Measurements from ENCODE around the gene RNF208.

The RNF208 gene

DNA sequence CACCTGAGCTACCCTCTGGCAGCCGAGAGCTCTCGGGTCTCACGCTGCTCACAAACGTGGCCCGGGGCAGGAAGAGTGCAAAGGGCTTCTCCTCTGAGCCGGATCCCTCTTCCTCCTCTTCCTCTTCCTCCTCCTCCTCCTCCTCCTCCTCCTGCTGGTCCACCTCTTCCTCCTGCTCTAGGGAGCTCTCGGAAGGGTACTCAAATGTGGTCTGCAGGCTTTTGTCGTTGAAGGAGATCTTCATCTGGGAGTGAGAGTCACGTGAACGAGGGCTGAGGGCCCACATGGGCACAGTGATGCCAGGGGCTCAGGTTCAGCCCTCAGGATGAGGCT, 29.6 kb downstream of the RNF208 start:
- DNase-seq (ENCODE audit: low read depth in 2 of 2) = no peak

GRCh38 chr9:137191691-137192447, 30.2 kb downstream of the RNF208 start:
- no peak for DNase-seq (ENCODE audit: low read depth in 2 of 2)

DNA sequence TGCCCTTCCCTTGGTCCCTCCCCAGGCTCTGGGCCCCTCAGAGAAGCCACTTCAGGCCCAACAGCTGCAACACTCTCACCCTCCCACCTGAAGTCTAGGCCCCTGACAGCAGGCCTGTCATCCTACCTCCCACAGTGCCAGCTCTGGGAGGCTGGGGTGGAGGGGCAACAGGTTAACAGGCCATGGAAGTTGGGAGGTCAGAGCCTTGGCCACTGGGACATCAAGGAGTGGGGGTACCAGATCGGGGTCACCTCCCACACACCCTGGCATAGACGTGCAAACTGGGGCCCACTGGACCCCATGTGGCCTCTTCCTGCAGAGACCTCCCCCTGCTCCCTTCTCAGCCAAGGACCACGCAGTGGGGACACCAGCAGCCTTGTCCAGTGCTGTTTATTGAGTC, 30.8 kb downstream of the RNF208 start:
- DNase-seq (ENCODE audit: low read depth in 2 of 2) = no peak

GRCh38 chr9:137190315-137190856, 31.7 kb downstream of the RNF208 start:
- DNase-seq (ENCODE audit: low read depth in 2 of 2) = no peak

GRCh38 chr9:137189297-137190295, 32.4 kb downstream of the RNF208 start:
- no peak for DNase-seq (ENCODE audit: low read depth in 2 of 2)

GRCh38 chr9:137188490-137189296, 33.3 kb downstream of the RNF208 start, which contains the start of the genes ANAPC2 and SSNA1:
Gene ANAPC2, minus strand, starts transcription at chr9:137188560. Its CDS starts 28 bp downstream, at chr9:137188532.
Gene SSNA1, plus strand, starts transcription at chr9:137188676. Its CDS starts 51 bp downstream, at chr9:137188727.
- DNase-seq (ENCODE audit: low read depth in 2 of 2) = peak; percentile 75 to 88

DNA sequence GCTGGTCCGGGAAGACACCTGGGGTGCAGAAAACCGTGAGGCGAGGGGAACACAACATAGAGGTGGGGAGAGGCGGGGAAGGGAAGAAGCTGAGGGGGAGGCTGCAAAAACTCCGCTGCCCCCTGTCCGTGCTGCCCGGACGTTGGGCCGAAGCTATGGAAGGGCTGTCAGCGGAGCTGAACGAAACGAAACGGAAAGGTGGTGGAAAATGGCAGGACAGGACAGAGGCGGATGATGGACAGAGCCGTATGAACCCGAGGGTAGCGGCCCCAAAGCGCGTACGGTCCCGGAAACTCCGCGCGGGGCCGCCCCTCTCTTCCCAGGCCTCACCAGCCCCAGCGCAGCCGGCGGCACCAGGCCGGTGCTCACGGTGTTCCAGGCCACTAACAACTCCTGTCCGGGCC, 34.0 kb downstream of the RNF208 start:
- DNase-seq (ENCODE audit: low read depth in 2 of 2) = no peak

DNA sequence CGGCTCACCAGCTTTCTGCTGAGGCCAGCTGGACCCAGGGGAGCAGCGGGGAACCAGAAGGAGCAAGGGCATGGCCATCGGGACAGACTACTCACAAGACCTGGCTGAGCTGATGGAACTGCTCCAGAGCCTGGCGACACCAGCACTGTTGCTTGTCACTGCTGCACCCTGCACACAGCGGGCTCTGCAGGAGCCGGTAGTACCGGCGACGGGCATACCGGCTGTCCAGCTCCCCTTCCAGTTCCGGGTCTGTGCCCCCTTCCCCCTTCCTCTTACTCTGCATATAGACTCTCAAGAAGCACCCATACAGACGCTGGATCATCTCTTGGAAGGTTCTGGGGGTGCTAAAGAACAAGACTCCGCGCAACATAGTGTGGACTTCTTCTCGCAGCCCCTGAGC, 34.7 kb downstream of the RNF208 start:
- no peak for DNase-seq (ENCODE audit: low read depth in 2 of 2)

- DNase-seq (ENCODE audit: low read depth in 2 of 2) = no peak
Observed at GRCh38 chr9:137186385-137186784, 35.7 kb downstream of the RNF208 start.

DNA sequence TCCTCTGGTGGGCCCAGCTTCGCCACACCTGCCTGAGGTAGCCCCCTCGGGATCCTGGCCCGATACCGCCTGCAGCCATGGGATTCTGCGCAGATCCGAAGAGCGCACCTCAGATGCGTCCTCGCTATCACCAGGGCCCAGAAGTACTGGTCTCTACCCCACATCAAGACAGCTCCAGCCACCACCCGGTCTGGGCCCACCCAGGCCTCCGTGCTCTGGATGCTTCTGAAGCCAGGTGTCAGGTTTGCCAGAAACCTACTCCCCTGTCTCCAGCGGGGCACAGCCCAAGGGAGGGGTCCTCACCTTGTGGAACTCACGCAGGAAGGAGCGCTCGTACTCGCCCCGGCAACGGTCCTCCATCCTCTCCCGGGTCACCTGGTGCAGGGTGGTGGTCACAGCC, 36.1 kb downstream of the RNF208 start:
- DNase-seq (ENCODE audit: low read depth in 2 of 2) = no peak

DNA sequence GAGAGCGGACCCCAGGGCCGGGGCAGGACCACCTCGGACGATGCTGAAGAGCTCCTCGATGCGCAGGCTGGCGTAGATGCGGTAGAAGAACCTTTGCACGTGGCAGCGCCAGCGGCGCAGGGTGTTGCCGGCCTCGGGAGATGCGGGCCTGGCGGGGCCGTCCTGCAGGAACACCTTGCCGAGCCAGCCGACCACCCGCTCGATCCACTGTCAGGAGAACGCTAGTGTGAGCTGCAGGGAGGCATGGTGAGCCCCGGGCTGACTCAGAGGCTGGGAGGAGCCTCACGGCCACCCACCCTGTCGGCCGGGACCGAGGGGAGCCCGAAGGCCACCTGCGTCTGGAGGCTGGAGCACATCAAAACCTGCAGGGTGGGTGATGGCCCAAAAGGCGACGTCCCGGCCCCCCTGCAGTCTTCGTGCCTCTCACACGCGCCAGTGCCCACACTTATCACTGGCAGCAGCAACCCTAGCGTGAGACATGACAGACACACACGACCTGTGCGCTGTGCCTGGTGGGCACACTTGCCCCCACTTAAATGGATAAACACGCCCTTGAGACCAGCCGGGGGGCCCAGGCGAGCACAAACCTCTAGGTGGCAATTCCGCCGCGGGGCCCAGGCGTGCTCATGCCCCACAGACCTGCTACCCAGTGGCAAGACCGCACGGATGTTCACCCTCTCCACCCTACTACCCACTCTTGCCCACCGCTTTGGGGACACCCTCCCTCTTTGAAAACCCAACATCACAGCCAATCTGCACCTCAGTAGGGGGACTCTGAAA, 37.0 kb downstream of the RNF208 start:
- DNase-seq (ENCODE audit: low read depth in 2 of 2) = no peak

DNA sequence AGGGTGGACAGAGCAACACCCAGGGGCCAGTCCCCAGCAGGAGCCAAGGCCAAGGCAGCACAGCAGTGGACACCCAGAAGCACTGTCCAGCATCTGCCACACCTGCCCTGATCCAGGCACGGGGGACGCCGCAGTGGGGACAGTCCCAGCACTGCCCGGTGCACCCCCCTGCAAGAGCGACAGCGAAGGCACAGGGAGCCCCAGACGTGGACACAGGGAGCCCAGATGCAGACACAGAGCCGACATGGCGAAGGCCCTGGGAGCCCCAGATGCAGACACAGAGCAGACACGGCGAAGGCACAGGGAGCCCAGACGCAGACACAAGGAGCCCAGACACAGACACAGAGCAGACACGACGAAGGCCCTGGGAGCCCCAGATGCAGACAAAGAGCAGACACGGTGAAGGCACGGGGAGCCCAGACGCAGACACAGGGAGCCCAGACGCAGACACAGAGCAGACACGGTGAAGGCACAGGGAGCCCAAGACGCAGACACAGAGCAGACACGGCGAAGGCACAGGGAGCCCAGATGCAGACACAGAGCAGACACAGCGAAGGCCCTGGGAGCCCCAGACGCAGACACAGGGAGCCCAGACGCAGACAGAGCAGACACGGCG, 38.0 kb downstream of the RNF208 start:
- DNase-seq (ENCODE audit: low read depth in 2 of 2) = no peak

- DNase-seq (ENCODE audit: low read depth in 2 of 2) = no peak
Observed at GRCh38 chr9:137182836-137183235, 39.2 kb downstream of the RNF208 start.

DNA sequence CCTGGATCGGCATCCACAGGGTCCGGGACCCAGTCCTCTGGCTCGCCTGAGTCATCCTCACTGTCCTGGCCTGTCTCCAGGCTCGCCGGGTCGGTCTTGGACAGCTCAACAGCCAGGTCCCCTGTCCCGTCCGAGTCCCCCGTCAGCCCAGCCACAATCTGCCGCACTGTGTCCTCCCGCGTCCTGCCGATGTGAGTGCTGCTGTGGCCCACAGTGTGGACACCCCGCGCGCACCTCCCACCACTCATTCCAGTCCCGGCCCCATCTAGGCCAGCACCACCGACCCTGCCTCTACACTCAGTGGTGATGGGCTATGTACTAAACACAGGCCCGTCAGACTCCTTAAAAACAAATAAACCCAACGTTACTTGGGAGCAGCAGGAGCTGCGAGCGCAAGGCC, 40.4 kb downstream of the RNF208 start:
- no peak for DNase-seq (ENCODE audit: low read depth in 2 of 2)

DNA sequence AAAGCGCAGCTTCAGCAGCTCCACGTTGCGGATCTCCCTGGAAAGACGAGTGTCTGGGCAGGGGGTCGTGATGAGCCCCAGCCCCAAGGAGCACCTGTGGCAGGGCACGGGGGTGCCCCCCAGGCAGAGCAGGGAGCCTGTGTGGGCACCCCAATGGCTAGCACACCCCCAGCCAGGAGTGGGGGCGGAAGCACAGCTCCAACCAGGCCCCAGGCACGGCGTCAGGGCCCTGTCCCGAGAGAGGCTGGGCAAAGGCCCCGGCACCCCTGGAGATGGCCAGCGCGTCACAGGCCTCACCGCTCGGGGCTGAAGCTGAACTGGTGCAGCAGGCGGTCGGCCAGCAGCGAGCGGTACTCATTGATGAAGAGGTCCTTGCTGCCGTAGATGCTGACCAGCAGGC, 41.5 kb downstream of the RNF208 start:
- no peak for DNase-seq (ENCODE audit: low read depth in 2 of 2)

GRCh38 chr9:137179761-137180160, 42.3 kb downstream of the RNF208 start:
- DNase-seq (ENCODE audit: low read depth in 2 of 2) = no peak

GRCh38 chr9:137178939-137179630, 43.0 kb downstream of the RNF208 start:
- no peak for DNase-seq (ENCODE audit: low read depth in 2 of 2)

DNA sequence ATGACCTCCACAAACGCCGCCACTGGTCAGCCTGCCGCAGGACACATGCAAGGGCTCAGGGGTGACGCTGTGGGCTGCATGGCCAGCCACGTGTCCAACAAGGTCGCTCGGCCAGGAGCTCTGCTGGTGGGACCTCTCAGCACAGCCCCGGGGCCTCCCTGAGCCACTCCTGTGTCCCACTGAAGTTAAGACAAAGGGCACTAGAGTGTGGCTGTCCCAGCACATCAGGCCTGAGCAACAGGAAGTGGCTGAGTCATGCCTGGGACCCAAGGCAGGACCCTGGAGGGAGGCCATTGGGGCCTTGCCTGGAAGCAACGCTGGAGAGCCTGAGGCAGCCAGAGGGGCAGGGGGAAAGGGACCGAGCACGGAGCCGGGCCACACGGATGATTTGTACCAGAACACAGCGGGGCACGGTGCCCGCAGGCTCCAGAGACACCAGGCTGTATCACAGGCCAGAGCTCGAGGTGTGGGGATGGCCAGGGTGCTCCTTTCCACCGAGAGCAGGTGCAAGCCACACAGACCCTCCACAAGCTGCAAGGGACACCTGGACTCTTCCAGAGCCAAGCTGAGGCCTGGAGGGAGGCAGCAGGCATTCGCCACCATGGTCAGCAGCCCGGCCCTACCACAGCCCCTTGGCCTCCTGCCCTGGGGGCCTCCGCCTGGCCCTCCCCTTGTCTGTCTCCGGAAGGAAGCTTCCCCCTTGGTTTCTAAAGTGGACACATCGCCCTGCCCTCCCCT, 43.7 kb downstream of the RNF208 start:
- no peak for DNase-seq (ENCODE audit: low read depth in 2 of 2)
